ENCODE results near the gene PLA2R1. TPM values are rescaled to one million over a fixed set of nuclear protein-coding genes. Genes with fewer than 3 reads are reported as not detected.

The PLA2R1 gene
- total and polyA plus RNA-seq, 2 donors (not counting 1 experiment from before 2014, with no cell fraction given) = 8.0 to 8.3 TPM

GRCh38 chr2:159882130-159882745 lies 180.2 kb downstream of the PLA2R1 start:
- TF ChIP-seq EZH2 (IDR thresholded peaks at IDR 0.05; ENCODE audit: low read length, missing control alignments) (no peak), CTCF (conservative IDR thresholded peaks at IDR 0.05 in 1 of 2, IDR thresholded peaks at IDR 0.05 in 1 of 2; ENCODE audit: low read depth in 1 of 2, low read length in 2 of 2) (no peak)
- no peaks in the 10 kb centered on the region for H3K4me1 ChIP-seq (ENCODE audit: control insufficient read depth, extremely low read depth, insufficient read depth, low read length)
- H3K4me2 ChIP-seq (ENCODE audit: extremely low read depth, insufficient read depth, low read length) = no peak overlapping the region
- H3K9me3 ChIP-seq (ENCODE audit: control insufficient read depth, insufficient read depth, low read depth, low read length) = no peaks in the 10 kb centered on the region
- no peaks in the 10 kb centered on the region for H3K27me3 ChIP-seq (ENCODE audit: control insufficient read depth, insufficient read depth, low read length)
- no peak for DNase-seq (ENCODE audit: low read depth in 2 of 2)
- no peak overlapping the region for H3K9ac ChIP-seq (ENCODE audit: insufficient read depth, low read length)
- H4K20me1 ChIP-seq (ENCODE audit: control insufficient read depth, extremely low read depth, insufficient read depth, low read length) = no peaks in the 10 kb centered on the region
- no peaks in the 10 kb centered on the region for H3K79me2 ChIP-seq (ENCODE audit: control insufficient read depth, insufficient read depth, low read length)
- H2AFZ ChIP-seq (ENCODE audit: low read length) = no peak overlapping the region
- no peaks in the 10 kb centered on the region for H3K36me3 ChIP-seq (ENCODE audit: control insufficient read depth, insufficient read depth, low read length)
- no peak overlapping the region for H3K4me3 ChIP-seq (replicated peaks in 1 of 4; ENCODE audit: control extremely low read depth in 1 of 4, insufficient read depth in 1 of 4, low read depth in 3 of 4, low read length in 4 of 4)
- no peak overlapping the region for H3K27ac ChIP-seq (ENCODE audit: insufficient read depth, low read length)

Other genes with a start within 250 kb of the PLA2R1 start
- 3.6 and 4.1 TPM in 2 replicates for gene LY75, start 157.9 kb downstream of the PLA2R1 start, total RNA-seq
- gene LY75, start 157.9 kb downstream of the PLA2R1 start, polyA plus RNA-seq = 0.76 and 1.00 TPM in 2 replicates
- gene ITGB6, start 137.7 kb upstream of the PLA2R1 start, total RNA-seq = not detected in 2 replicates
- 0.01 TPM in 2 replicates for gene ITGB6, start 137.7 kb upstream of the PLA2R1 start, polyA plus RNA-seq

Data from fibroblast of lung (primary cell).